Ascending aorta (tissue), 2 donors: Measurements from ENCODE around the gene SP6. TPM values are rescaled to one million over a fixed set of nuclear protein-coding genes. Genes with fewer than 3 reads are reported as not detected.

Experiments
- DNase-seq, 2 donors: peaks; one replicate each; pipeline ENCODE4 v3.0.0-alpha.2; 2019; ENCODE audit warnings: low spot score in 2 of 2
- H3K27ac ChIP-seq, 2 donors: fragments of 200-600 bp; sonication (generic); one replicate each; pipeline ENCODE4 v1.5.1; 2016 to 2017; ENCODE audit warnings: mild to moderate bottlenecking in 1 of 2
- H3K27me3 ChIP-seq: fragments of 200-600 bp; sonication (generic); one replicate; pipeline ENCODE4 v1.5.1; 2017
- H3K36me3 ChIP-seq, 2 donors: fragments of 200-600 bp; sonication (generic); one replicate each; pipeline ENCODE4 v1.5.1; 2016
- H3K4me1 ChIP-seq, 2 donors: fragments of 200-600 bp; sonication (generic); one replicate each; pipeline ENCODE4 v1.5.1; 2016 to 2017; ENCODE audit warnings: mild to moderate bottlenecking in 1 of 2
- H3K4me3 ChIP-seq, 2 donors: fragments of 200-600 bp; sonication (generic); one replicate each; pipeline ENCODE4 v1.5.1; 2016 to 2017; ENCODE audit warnings: mild to moderate bottlenecking in 1 of 2
- H3K9me3 ChIP-seq, 2 donors: fragments of 200-600 bp; sonication (generic); one replicate each; pipeline ENCODE4 v1.5.1; 2016
- CTCF ChIP-seq, 3 experiments: fragments of 200-600 bp in 2 of 3; fragments of 450-650 bp in 1 of 3; sonication (generic) in 2 of 3; IDR thresholded peaks; one replicate each; pipeline ENCODE4 v1.5.1; 2016 to 2019; ENCODE audit warnings: antibody characterized with exemption in 3 of 3, mild to moderate bottlenecking in 1 of 3, moderate library complexity in 1 of 3
- intact Hi-C: fragments of 100-400 bp; cut with DNase I; formaldehyde crosslinking; loops from one replicate; pipeline ENCODE4 v1.15.1; 2023
- total RNA-seq: library from RNA; depleted of rRNA; stranded (reverse); fragments of >200 nt; gene quantifications from one replicate; pipeline ENCODE4 v1.1.0, GENCODE V29; 2016

SP6 gene
- total RNA-seq, 1 donor from 2014 or later, result 0.11 TPM

DNA sequence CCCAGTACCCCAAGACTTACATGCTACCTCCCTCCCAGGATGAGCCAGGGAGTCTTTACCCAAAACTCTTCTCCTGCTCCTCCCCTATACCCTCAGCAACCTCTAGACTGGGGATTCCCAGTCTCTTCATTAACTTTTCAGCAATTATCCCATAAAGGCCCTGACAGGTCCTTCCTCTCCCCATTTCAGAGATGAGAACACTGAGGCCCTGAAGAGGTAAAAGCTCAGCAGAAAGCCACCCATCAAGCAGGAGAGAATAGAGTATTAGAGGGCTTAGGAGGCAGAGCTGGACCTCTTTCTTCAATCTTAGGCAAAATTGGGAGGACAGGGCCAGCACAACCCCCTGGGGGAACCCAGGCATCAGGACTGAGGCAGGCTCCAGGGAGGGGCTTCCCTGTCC is 5.9 kb upstream of the SP6 start:
- TF ChIP-seq CTCF (IDR thresholded peaks at IDR 0.05), result no peak
- DNase-seq, result no peak
- peaks cover 30% of the 10 kb centered on the region for H3K27me3 ChIP-seq
- H3K4me1 ChIP-seq, result peaks cover 0 to under 1% of the 10 kb centered on the region in 2 donors
- intact Hi-C loops, result no loop called here
- no peak overlapping the region for H3K27ac ChIP-seq
- H3K9me3 ChIP-seq, result no peaks in the 10 kb centered on the region
- no peaks in the 10 kb centered on the region for H3K36me3 ChIP-seq
- H3K4me3 ChIP-seq, result no peak overlapping the region

DNA sequence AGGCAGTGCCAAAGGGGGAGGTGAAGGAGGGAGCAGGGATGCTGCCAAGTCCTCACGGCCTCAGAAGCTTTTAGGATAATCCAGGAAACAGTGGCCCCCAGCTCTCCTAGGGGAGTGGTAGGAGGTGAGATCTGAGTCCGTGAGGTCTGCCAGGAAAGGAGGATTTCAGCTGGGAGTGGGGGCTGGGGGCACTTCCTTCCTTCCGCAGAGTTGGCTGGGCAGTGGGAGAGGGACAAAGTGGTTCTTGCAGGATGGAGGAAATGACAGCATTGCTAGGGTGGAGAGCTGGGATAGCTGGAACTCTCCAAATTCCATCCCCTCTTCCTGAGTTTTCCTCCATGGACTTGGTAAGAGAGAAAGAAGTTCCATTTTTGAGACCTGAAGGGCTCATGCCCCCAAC is 4.8 kb upstream of the SP6 start:
- Histone ChIP-seq H3K36me3 (no peaks in the 10 kb centered on the region), H3K27ac (no peak overlapping the region), H3K4me1 (peaks cover 5 to 12% of the 10 kb centered on the region in 2 donors), H3K27me3 (peaks cover 41% of the 10 kb centered on the region), H3K9me3 (no peaks in the 10 kb centered on the region), H3K4me3 (no peak overlapping the region)
- no peak for DNase-seq
- TF ChIP-seq CTCF (IDR thresholded peaks at IDR 0.05), result no peak
- intact Hi-C loops, result no loop called here

- no peaks in the 10 kb centered on the region for H3K9me3 ChIP-seq
- intact Hi-C loops, result no loop called here
- DNase-seq, result no peak
- H3K27ac ChIP-seq, result no peak overlapping the region
- TF ChIP-seq CTCF (IDR thresholded peaks at IDR 0.05), result no peak
- H3K27me3 ChIP-seq, result peaks cover 43% of the 10 kb centered on the region
- H3K4me3 ChIP-seq, result no peak overlapping the region
- no peaks in the 10 kb centered on the region for H3K36me3 ChIP-seq
- H3K4me1 ChIP-seq, result peaks cover 5 to 12% of the 10 kb centered on the region in 2 donors
Observed at GRCh38 chr17:47853616-47854015, 2.7 kb upstream of the SP6 start.

DNA sequence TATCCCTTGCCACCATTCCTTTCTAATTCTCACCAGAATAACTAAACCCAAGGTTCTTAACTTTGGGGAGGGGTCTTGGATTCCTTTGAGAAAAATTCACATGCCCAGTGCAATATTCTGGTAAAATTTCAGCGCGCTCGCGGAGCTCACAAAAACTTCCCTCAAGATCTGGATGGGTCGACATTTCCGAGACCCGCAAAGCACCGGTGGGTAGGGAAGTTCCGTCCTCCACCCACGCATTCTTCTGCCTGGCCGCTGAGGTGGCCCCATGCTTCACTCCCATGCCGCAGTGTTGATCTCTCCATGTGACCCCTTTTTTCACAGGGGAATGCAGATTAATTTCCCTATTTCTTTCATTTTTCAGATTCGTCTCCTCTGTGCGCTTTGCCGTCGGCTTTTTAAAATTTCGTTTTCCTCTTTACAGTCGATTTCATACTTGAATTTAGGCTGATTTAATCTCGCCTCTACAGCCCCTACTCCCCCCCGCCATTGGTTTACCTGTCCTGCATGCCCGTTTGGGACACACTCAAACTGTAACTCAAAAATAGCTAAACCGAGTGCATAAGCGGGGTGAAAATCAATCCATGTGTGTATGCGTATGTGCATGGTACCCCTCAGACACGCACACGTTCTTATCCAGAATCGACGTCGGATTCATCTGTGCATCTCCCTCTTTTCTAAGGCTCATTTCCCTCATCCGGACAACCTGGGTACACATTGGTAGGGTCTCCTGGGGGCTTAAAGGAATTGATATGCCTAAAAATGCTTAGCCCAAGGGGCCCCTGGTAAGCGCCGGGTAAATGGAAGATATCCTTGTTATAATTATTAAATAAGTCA is 1.4 kb upstream of the SP6 start:
- H3K36me3 ChIP-seq, result no peaks in the 10 kb centered on the region
- no peak for TF ChIP-seq CTCF (IDR thresholded peaks at IDR 0.05)
- intact Hi-C loops, result no loop called here
- no peaks in the 10 kb centered on the region for H3K9me3 ChIP-seq
- H3K4me1 ChIP-seq, result peaks cover 5 to 12% of the 10 kb centered on the region in 2 donors
- H3K27me3 ChIP-seq, result peaks cover 47% of the 10 kb centered on the region
- H3K27ac ChIP-seq, result no peak overlapping the region
- no peak for DNase-seq
- no peak overlapping the region for H3K4me3 ChIP-seq

- Histone ChIP-seq H3K4me3 (no peak overlapping the region), H3K36me3 (no peaks in the 10 kb centered on the region), H3K4me1 (peaks cover 5 to 16% of the 10 kb centered on the region in 2 donors), H3K9me3 (no peaks in the 10 kb centered on the region), H3K27me3 (peaks cover 51% of the 10 kb centered on the region), H3K27ac (no peak overlapping the region)
- intact Hi-C loops, result no loop called here
- DNase-seq, result no peak
- TF ChIP-seq CTCF (IDR thresholded peaks at IDR 0.05), result no peak
Observed at GRCh38 chr17:47851764-47852112, 775 bp upstream of the SP6 start.
